ENCODE results near the gene C8B.

GRCh38 chr1:56925193-56925592 is 40.6 kb downstream of the C8B start:
- TF ChIP-seq POLR2A (IDR thresholded peaks at IDR 0.05), result no peak
- TF ChIP-seq CTCF (IDR thresholded peaks at IDR 0.05), result no peak
